HepG2 (cell line): ENCODE results near the gene NRBP1. TPM values are rescaled to one million over a fixed set of nuclear protein-coding genes. Genes with fewer than 3 reads are reported as not detected.

Source experiments
- ATAC-seq: fragments of 200-7000 bp; cut with Tn5 transposase; 3 replicates; pipeline ENCODE4 v1.9.1; 2020; ENCODE audit warnings: mild to moderate bottlenecking, moderate library complexity
- BruUV-seq: library from RNA; stranded (reverse); fragments of 400-500 nt; replicated peaks from 2 replicates; lab custom pipeline; 2021; lab: Mats Ljungman, UMichigan
- CTCF ChIA-PET: fragments of 300-600 bp; formaldehyde crosslinking; extraction: SDS; loops from one replicate; lab custom pipeline; 2021; ENCODE audit warnings: low total read pairs, inconsistent platforms, low intra/inter-chr PET ratio; lab: Yijun Ruan, JAX
- POLR2A ChIA-PET: fragments of 350-600 bp; sonication (Branson Sonifier 250); formaldehyde crosslinking; loops from one replicate; lab custom pipeline; 2020; ENCODE audit warnings: antibody characterized with exemption, inconsistent platforms; lab: Yijun Ruan, JAX
- DNase-seq: peaks from one replicate; pipeline ENCODE4 v3.0.0-alpha.2; 2015; ENCODE audit warnings: low spot score
- FAIRE-seq: peaks from 3 replicates; lab custom pipeline; 2011; peaks lifted over from hg19 to GRCh38; lab: Jason Lieb, UNC
- H2AFZ ChIP-seq: one replicate; pipeline ENCODE4 v1.6.1; 2011; ENCODE audit warnings: low read length, inconsistent platforms
- H3K27ac ChIP-seq: fragments of 300-600 bp; 3 replicates; pipeline ENCODE4 v1.8.0; 2011; ENCODE audit warnings: mixed run types, mild to moderate bottlenecking, mixed read lengths, low read length, inconsistent platforms; ENCODE audit not compliant: insufficient read depth; ENCODE audit errors: extremely low read length
- H3K27me3 ChIP-seq, 2 experiments: fragments of 200-600 bp in 1 of 2; 2 replicates in 1 of 2; 3 replicates in 1 of 2; pipeline versions ENCODE4 v1.6.0 to v1.8.0; 2011; ENCODE audit warnings: low read length in 2 of 2, mild to moderate bottlenecking in 2 of 2, moderate library complexity in 2 of 2, inconsistent platforms in 1 of 2; ENCODE audit not compliant: insufficient read depth in 2 of 2, control insufficient read depth in 1 of 2
- H3K36me3 ChIP-seq, 2 experiments: fragments of 200-600 bp in 1 of 2; replicated peaks in 1 of 2; 2 replicates in 1 of 2; 3 replicates in 1 of 2; pipeline versions ENCODE4 v1.5.1 to v1.8.0; 2011; ENCODE audit warnings: low read length in 2 of 2, inconsistent platforms in 1 of 2; ENCODE audit not compliant: insufficient read depth in 2 of 2, control insufficient read depth in 1 of 2
- H3K4me1 ChIP-seq: 2 replicates; pipeline ENCODE4 v1.5.1; 2012; ENCODE audit warnings: low read length, inconsistent platforms; ENCODE audit not compliant: insufficient read depth
- H3K4me2 ChIP-seq: 2 replicates; pipeline ENCODE4 v1.6.0; 2011; ENCODE audit warnings: low read depth, low read length, inconsistent platforms
- H3K4me3 ChIP-seq, 3 experiments: fragments of 200-600 bp in 1 of 3; sonication (generic), shearing (Covaris generic) in 1 of 3; replicated peaks in 1 of 3; 2 replicates each; pipeline ENCODE4 v1.5.1; 2011 to 2016; ENCODE audit warnings: low read length in 3 of 3, inconsistent platforms in 2 of 3, low read depth in 2 of 3, mild to moderate bottlenecking in 2 of 3, control low read depth in 1 of 3, mixed read lengths in 1 of 3; ENCODE audit not compliant: insufficient read depth in 1 of 3
- H3K79me2 ChIP-seq: one replicate; pipeline ENCODE4 v1.6.1; 2011; ENCODE audit warnings: low read length, inconsistent platforms; ENCODE audit not compliant: insufficient read depth
- H3K9ac ChIP-seq: 2 replicates; pipeline ENCODE4 v1.6.0; 2011; ENCODE audit warnings: mild to moderate bottlenecking, low read depth, low read length, inconsistent platforms; ENCODE audit not compliant: insufficient read depth
- H3K9me3 ChIP-seq: 2 replicates; pipeline ENCODE4 v1.5.1; 2012; ENCODE audit warnings: mild to moderate bottlenecking, low read length
- H4K20me1 ChIP-seq: 2 replicates; pipeline ENCODE4 v1.6.0; 2011; ENCODE audit warnings: inconsistent platforms, mild to moderate bottlenecking, low read length, moderate library complexity; ENCODE audit not compliant: insufficient read depth
- ELF4 ChIP-seq: sonication (generic); formaldehyde crosslinking; IDR thresholded peaks from 2 replicates; pipeline ENCODE4 v1.5.0; 2020; ENCODE audit warnings: missing genetic modification reagents, mild to moderate bottlenecking, moderate library complexity, borderline replicate concordance
- MLX ChIP-seq: IDR thresholded peaks from 2 replicates; pipeline ENCODE4 v1.6.1; 2016
- MYNN ChIP-seq: sonication (generic); formaldehyde crosslinking; IDR thresholded peaks from 2 replicates; pipeline ENCODE4 v1.4.0; 2020; ENCODE audit warnings: mild to moderate bottlenecking, low read depth, missing genetic modification reagents
- NCOR1 ChIP-seq: fragments of 200-600 bp; sonication (generic); IDR thresholded peaks from 2 replicates; pipeline ENCODE4 v1.7.0; 2017; ENCODE audit warnings: antibody characterized with exemption, low read length, borderline replicate concordance
- RAD21 ChIP-seq: fragments of 450-650 bp; formaldehyde crosslinking; IDR thresholded peaks from 2 replicates; pipeline ENCODE4 v1.5.0; 2020; ENCODE audit warnings: mild to moderate bottlenecking
- REL ChIP-seq: sonication (generic); formaldehyde crosslinking; conservative IDR thresholded peaks from 2 replicates; pipeline ENCODE4 v1.8.0; 2022; ENCODE audit warnings: mild to moderate bottlenecking, missing genetic modification reagents, moderate library complexity
- SUZ12 ChIP-seq: fragments of 150-350 bp; IDR thresholded peaks from 2 replicates; pipeline ENCODE4 v1.6.1; 2014; ENCODE audit warnings: low read depth, low read length
- THAP8 ChIP-seq: sonication (generic); formaldehyde crosslinking; IDR thresholded peaks from 2 replicates; pipeline ENCODE4 v1.5.1; 2020; ENCODE audit warnings: missing genetic modification reagents, mild to moderate bottlenecking, borderline replicate concordance
- ZBTB37 ChIP-seq: sonication (generic); formaldehyde crosslinking; IDR thresholded peaks from 2 replicates; pipeline ENCODE4 v1.4.0; 2020; ENCODE audit warnings: mild to moderate bottlenecking, missing genetic modification reagents
- ZFY ChIP-seq: sonication (generic); formaldehyde crosslinking; IDR thresholded peaks from 2 replicates; pipeline ENCODE4 v1.4.0; 2020; ENCODE audit warnings: missing genetic modification reagents
- ZNF230 ChIP-seq: sonication (generic); formaldehyde crosslinking; IDR thresholded peaks from 2 replicates; pipeline ENCODE4 v1.4.0; 2020; ENCODE audit warnings: mild to moderate bottlenecking, missing genetic modification reagents
- ZNF232 ChIP-seq: sonication (generic); formaldehyde crosslinking; IDR thresholded peaks from 2 replicates; pipeline ENCODE4 v1.4.0; 2020; ENCODE audit warnings: missing genetic modification reagents, borderline replicate concordance
- ZNF430 ChIP-seq: sonication (generic); formaldehyde crosslinking; IDR thresholded peaks from 2 replicates; pipeline ENCODE4 v1.9.0; 2021; ENCODE audit warnings: mild to moderate bottlenecking, missing genetic modification reagents
- ZNF44 ChIP-seq: sonication (generic); formaldehyde crosslinking; IDR thresholded peaks from 2 replicates; pipeline ENCODE4 v1.5.1; 2020; ENCODE audit warnings: mild to moderate bottlenecking, missing genetic modification reagents
- ZNF570 ChIP-seq: sonication (generic); formaldehyde crosslinking; IDR thresholded peaks from 2 replicates; pipeline ENCODE4 v1.4.0; 2020; ENCODE audit warnings: mild to moderate bottlenecking, missing genetic modification reagents, borderline replicate concordance
- ZNF7 ChIP-seq: IDR thresholded peaks from 2 replicates; pipeline ENCODE4 v1.6.1; 2016; ENCODE audit warnings: missing biosample characterization, missing genetic modification reagents
- ZNF713 ChIP-seq: sonication (generic); formaldehyde crosslinking; IDR thresholded peaks from 2 replicates; pipeline ENCODE4 v1.4.0; 2020; ENCODE audit warnings: mild to moderate bottlenecking, missing genetic modification reagents
- ZNF737 ChIP-seq: sonication (generic); formaldehyde crosslinking; IDR thresholded peaks from 2 replicates; pipeline ENCODE4 v1.5.0; 2020; ENCODE audit warnings: missing genetic modification reagents, mild to moderate bottlenecking, borderline replicate concordance
- ZNF775 ChIP-seq: sonication (generic); formaldehyde crosslinking; IDR thresholded peaks from 2 replicates; pipeline ENCODE4 v1.4.0; 2020; ENCODE audit warnings: missing genetic modification reagents, mild to moderate bottlenecking, moderate library complexity, borderline replicate concordance
- ZNF883 ChIP-seq: sonication (generic); formaldehyde crosslinking; IDR thresholded peaks from 2 replicates; pipeline ENCODE4 v1.5.1; 2020; ENCODE audit warnings: mild to moderate bottlenecking, missing genetic modification reagents; ENCODE audit errors: not compliant biosample characterization
- ZSCAN9 ChIP-seq: IDR thresholded peaks from 2 replicates; pipeline ENCODE4 v1.6.1; 2016; ENCODE audit warnings: borderline replicate concordance
- WGBS: methylation state at CpG from one replicate; pipeline ENCODE4 v1.1.6; 2017; ENCODE audit warnings: low lambda C conversion rate; 5-methylcytosine and 5-hydroxymethylcytosine counted together
- in situ Hi-C: cut with HindIII; loops from 2 replicates; pipeline ENCODE4 v1.10.0; 2017; ENCODE audit warnings: low pct_unique_long_range_greater_than_20kb; ENCODE audit not compliant: extremely low pct_ligation_motif_present
- intact Hi-C: fragments of 100-400 bp; cut with micrococcal nuclease; formaldehyde crosslinking; loops from one replicate; pipeline ENCODE4 v1.10.0; 2022; ENCODE audit not compliant: unreplicated experiment
- polyA plus RNA-seq, 8 experiments: library from polyadenylated mRNA; depleted of rRNA in 3 of 8; stranded (reverse) in 7 of 8; unstranded in 1 of 8; fragments of >200 nt; fragmentation: Illumina TruSeq in 4 of 8; extraction: Trizol in 4 of 8; gene quantifications; 2 replicates each; pipeline versions ENCODE4 v1.2.1 to v1.2.3, GENCODE V29; 2011 to 2016; ENCODE audit warnings: low read depth in 4 of 8, missing spikeins in 1 of 8, mixed read lengths in 1 of 8; ENCODE audit not compliant: insufficient read depth in 1 of 8
- total RNA-seq, 5 experiments: library from RNA; depleted of rRNA; stranded (reverse); fragments of >200 nt; fragmentation: Illumina TruSeq; extraction: Trizol; gene quantifications; 2 replicates each; pipeline ENCODE4 v1.2.3, GENCODE V29; 2016; ENCODE audit warnings: low read depth in 1 of 5

NRBP1 gene
- total and polyA plus RNA-seq, 2 of the 13 experiments (the other 11 are each of a cell fraction or from before 2014, with no cell fraction given), result 165 to 240 TPM

- TF ChIP-seq THAP8, result no peak
- TF ChIP-seq ZNF232 (CRISPR knock-in tag), result no peak; the same call in 1 of the 2 replicates
- no peak for TF ChIP-seq ZNF775 (CRISPR knock-in tag)
- TF ChIP-seq ELF4 (CRISPR knock-in tag), result no peak
- 0 out of 2 replicates have a peak, but pooled peaks have one; percentile 5 for TF ChIP-seq NCOR1
- TF ChIP-seq ZNF737 (CRISPR knock-in tag), result 0 out of 2 replicates have a peak, but pooled peaks have one; percentile 61
- no peak for TF ChIP-seq ZNF430
- TF ChIP-seq ZNF713 (CRISPR knock-in tag), result 0 out of 2 replicates have a peak, but pooled peaks have one; percentile 72
- TF ChIP-seq ZNF230 (CRISPR knock-in tag), result no peak
- TF ChIP-seq RAD21 (CRISPR knock-in tag), result 0 out of 2 replicates have a peak, but pooled peaks have one; percentile 25
Observed at GRCh38 chr2:27489118-27489497, 60.7 kb downstream of the NRBP1 start (continued).

GRCh38 chr2:27489498-27490397 lies 61.3 kb downstream of the NRBP1 start, which contains the start of gene IFT172:
Gene IFT172 (minus strand): TSS chr2:27489743. CDS start chr2:27489653, 90 bp downstream.
- H3K4me1 ChIP-seq, result peaks cover 41% of the 10 kb centered on the region
- DNase-seq, result peak; percentile 100
- ChIA-PET POLR2A (interaction anchor here (0.9 to 1.1 kb wide), 2 partner anchors 62 to 80 kb away, joined by 3 to 4 read pairs; partner anchors contain the start of genes NRBP1 and PPM1G), CTCF (no interaction called here)
- peak; percentile 99 for FAIRE-seq
- H3K9me3 ChIP-seq, result no peaks in the 10 kb centered on the region
- in situ Hi-C loops (no loop called here), intact Hi-C loops (loop anchor here (1.0 to 2.0 kb wide), 2 partner anchors 60 to 81 kb away; partner anchors contain the start of gene PPM1G)
- peak within 1 kb of the TSS; percentile 73 for H3K9ac ChIP-seq
- BruUV-seq, result TSS peak; percentile 97
- peak within 1 kb of the TSS; percentile 81 for H2AFZ ChIP-seq
- peak within 1 kb of the TSS; percentile 100 for H3K4me2 ChIP-seq
- 17% methylated on average over 40 of the region's 43 CpGs for WGBS
- H3K36me3 ChIP-seq, result peaks cover 0 to 4% of the 10 kb centered on the region in 2 experiments; a peak in 2 of 5 replicates
- H3K79me2 ChIP-seq, result no peaks in the 10 kb centered on the region
- H4K20me1 ChIP-seq, result no peaks in the 10 kb centered on the region
- H3K4me3 ChIP-seq, result peak within 1 kb of the TSS; percentile 69 to 79 (median 78)
- peak within 1 kb of the TSS; percentile 54 for H3K27ac ChIP-seq
- ATAC-seq, result peak; percentile 91
- no peaks in the 10 kb centered on the region; a peak in 1 of 5 replicates for H3K27me3 ChIP-seq
- TF ChIP-seq SUZ12 (no peak), MYNN (CRISPR knock-in tag) (no peak; the same call in 1 of the 2 replicates), ZNF44 (peak; percentile 8; the same call in 1 of the 2 replicates), ZNF570 (no peak), REL (no peak), ZSCAN9 (CRISPR knock-in tag) (peak; percentile 21; the same call in 1 of the 2 replicates), ZNF883 (peak; percentile 69), ZFY (peak; percentile 40), ZBTB37 (no peak), MLX (no peak; the same call in none of the 2 replicates), ZNF7 (CRISPR knock-in tag) (no peak)
